MM.1S (cell line): ENCODE results near the gene NPIPB13.
"Not testable (repeated sequence)": the region's sequence is repeated elsewhere in the genome, so short reads cannot be mapped to it uniquely, and the experiment has no call there.

Experiments used
- CTCF ChIP-seq: fragments of 300-600 bp; sonication (generic); IDR thresholded peaks from 2 replicates; pipeline ENCODE4 v1.5.1; 2016; ENCODE audit warnings: antibody characterized with exemption, low read length, mixed read lengths
- EZH2 ChIP-seq: fragments of 300-600 bp; sonication (generic); optimal IDR thresholded peaks from 2 replicates; pipeline ENCODE3; 2017; ENCODE audit warnings: low read depth, mild to moderate bottlenecking, antibody characterized with exemption, low read length, mixed read lengths
- EZH2phosphoT487 ChIP-seq: fragments of 300-600 bp; sonication (generic); IDR thresholded peaks from 2 replicates; pipeline ENCODE4 v1.6.1; 2018; ENCODE audit warnings: antibody characterized with exemption, low read length

GRCh38 chr16:30206252-30206651, 42.0 kb downstream of the NPIPB13 start:
- TF ChIP-seq CTCF, EZH2, EZH2phosphoT487: not testable (repeated sequence)
